Uterus (tissue), 4 donors: ENCODE results near the gene SPATA24. TPM values are rescaled to one million over a fixed set of nuclear protein-coding genes. Genes with fewer than 3 reads are reported as not detected.
"Not testable (repeated sequence)": the region's sequence is repeated elsewhere in the genome, so short reads cannot be mapped to it uniquely, and the experiment has no call there.

Experiments
- DNase-seq, 2 donors: peaks; one replicate each; pipeline ENCODE4 v3.0.0-alpha.2; 2019 to 2020
- H3K27ac ChIP-seq, 2 donors: fragments of 200-600 bp; sonication (generic); 1 replicate in 1 of 2; 2 replicates in 1 of 2; pipeline ENCODE4 v1.5.1; 2016 to 2018
- H3K27me3 ChIP-seq, 2 donors: fragments of 200-600 bp; sonication (generic); one replicate each; pipeline ENCODE4 v1.5.1; 2018 to 2019; ENCODE audit warnings: control low read depth in 1 of 2
- H3K36me3 ChIP-seq, 2 donors: fragments of 200-600 bp; sonication (generic); one replicate each; pipeline ENCODE4 v1.5.1; 2019; ENCODE audit warnings: control low read depth in 1 of 2
- H3K4me1 ChIP-seq, 2 donors: fragments of 200-600 bp; sonication (generic); one replicate each; pipeline ENCODE4 v1.5.1; 2018 to 2019; ENCODE audit warnings: control low read depth in 1 of 2
- H3K4me3 ChIP-seq, 2 donors: fragments of 200-600 bp; sonication (generic); 1 replicate in 1 of 2; 2 replicates in 1 of 2; pipeline ENCODE4 v1.5.1; 2018 to 2019; ENCODE audit warnings: mild to moderate bottlenecking in 1 of 2
- H3K9me3 ChIP-seq, 2 donors: fragments of 200-600 bp; sonication (generic); one replicate each; pipeline ENCODE4 v1.5.1; 2019; ENCODE audit warnings: control low read depth in 1 of 2
- POLR2A ChIP-seq, 2 donors: fragments of 450-650 bp; IDR thresholded peaks; one replicate each; pipeline ENCODE4 v1.6.1; 2016; ENCODE audit warnings: antibody characterized with exemption in 2 of 2, mild to moderate bottlenecking in 1 of 2, moderate library complexity in 1 of 2
- intact Hi-C: fragments of 100-400 bp; cut with DNase I; formaldehyde crosslinking; loops from one replicate; pipeline ENCODE4 v1.15.1; 2023; ENCODE audit warnings: low total_unique reads
- total RNA-seq, 4 donors: library from RNA; depleted of rRNA in 3 of 4; stranded (reverse); fragments of >200 nt in 3 of 4; gene quantifications; one replicate each; pipeline versions ENCODE4 v1.1.0 to v1.2.4, GENCODE V29; 2014 to 2023
- TF ChIP-seq, protein P1 (sequence below), 4 experiments: fragments of 200-600 bp in 2 of 4; fragments of 450-650 bp in 2 of 4; sonication (generic) in 2 of 4; IDR thresholded peaks; one replicate each; pipeline ENCODE4 v1.5.1; 2016 to 2019; ENCODE audit warnings: antibody characterized with exemption in 4 of 4, mild to moderate bottlenecking in 2 of 4, moderate library complexity in 1 of 4
- donor health status: DM: yes; HTN: yes; CAD: no.

Gene SPATA24
- total RNA-seq, 4 donors from 2014 or later: 2.4 to 3.4 TPM; not detected in 2

DNA sequence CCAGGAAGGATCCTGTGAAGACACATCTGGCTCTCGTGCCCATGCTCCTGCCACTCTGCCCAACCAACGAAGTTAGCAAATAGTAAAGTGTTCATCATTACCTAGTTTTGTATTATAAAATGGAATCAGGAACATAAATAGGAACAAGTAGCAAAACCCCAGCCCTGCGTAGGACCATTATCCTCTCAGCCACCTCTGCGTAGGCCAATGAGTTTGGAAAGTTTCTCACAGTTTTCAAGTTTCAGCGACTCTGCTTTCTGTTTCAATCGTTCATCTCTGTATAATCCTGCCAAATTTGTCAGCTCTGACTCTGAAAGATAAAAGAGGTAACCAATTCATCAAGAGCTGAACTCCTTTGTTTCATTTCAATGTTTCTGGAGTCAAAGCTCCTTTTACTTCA lies 10.1 kb upstream of the SPATA24 start:
- H3K4me3 ChIP-seq: no peak overlapping the region
- DNase-seq: no peak
- H3K36me3 ChIP-seq: no peaks in the 10 kb centered on the region
- intact Hi-C loops: no loop called here
- H3K27ac ChIP-seq: peak overlapping the region; percentile 31 to 57
- H3K4me1 ChIP-seq: peaks cover 7 to 8% of the 10 kb centered on the region in 2 donors
- H3K27me3 ChIP-seq: no peaks in the 10 kb centered on the region
- no peak for TF ChIP-seq POLR2A (IDR thresholded peaks at IDR 0.05)
- TF ChIP-seq, protein P1, sequence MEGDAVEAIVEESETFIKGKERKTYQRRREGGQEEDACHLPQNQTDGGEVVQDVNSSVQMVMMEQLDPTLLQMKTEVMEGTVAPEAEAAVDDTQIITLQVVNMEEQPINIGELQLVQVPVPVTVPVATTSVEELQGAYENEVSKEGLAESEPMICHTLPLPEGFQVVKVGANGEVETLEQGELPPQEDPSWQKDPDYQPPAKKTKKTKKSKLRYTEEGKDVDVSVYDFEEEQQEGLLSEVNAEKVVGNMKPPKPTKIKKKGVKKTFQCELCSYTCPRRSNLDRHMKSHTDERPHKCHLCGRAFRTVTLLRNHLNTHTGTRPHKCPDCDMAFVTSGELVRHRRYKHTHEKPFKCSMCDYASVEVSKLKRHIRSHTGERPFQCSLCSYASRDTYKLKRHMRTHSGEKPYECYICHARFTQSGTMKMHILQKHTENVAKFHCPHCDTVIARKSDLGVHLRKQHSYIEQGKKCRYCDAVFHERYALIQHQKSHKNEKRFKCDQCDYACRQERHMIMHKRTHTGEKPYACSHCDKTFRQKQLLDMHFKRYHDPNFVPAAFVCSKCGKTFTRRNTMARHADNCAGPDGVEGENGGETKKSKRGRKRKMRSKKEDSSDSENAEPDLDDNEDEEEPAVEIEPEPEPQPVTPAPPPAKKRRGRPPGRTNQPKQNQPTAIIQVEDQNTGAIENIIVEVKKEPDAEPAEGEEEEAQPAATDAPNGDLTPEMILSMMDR (IDR thresholded peaks at IDR 0.05): no peak
- H3K9me3 ChIP-seq: no peaks in the 10 kb centered on the region

DNA sequence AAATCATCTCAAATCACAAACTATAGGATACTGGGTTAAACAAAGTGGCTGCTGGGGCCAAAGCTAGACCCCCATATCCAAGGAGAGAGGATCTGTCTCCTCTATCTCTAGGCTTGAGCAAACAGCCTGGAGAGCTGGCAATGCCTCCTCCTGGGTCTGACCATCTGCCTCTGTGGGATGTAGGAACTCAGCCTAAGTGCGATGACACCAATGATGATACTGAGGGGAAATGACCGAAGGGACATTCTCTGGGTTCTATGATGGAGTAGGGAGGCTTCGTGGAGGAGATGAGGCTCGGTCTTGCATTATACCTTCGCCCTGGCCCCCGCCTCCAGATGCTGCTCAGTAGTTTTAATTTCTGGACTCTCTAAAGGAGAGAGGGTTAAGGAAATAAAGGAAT lies 9.3 kb upstream of the SPATA24 start:
- intact Hi-C loops: no loop called here
- no peak overlapping the region for H3K27ac ChIP-seq
- no peak overlapping the region for H3K4me3 ChIP-seq
- H3K9me3 ChIP-seq: no peaks in the 10 kb centered on the region
- TF ChIP-seq POLR2A (IDR thresholded peaks at IDR 0.05): no peak
- TF ChIP-seq, protein P1 (IDR thresholded peaks at IDR 0.05): no peak
- H3K36me3 ChIP-seq: no peaks in the 10 kb centered on the region
- peak in 1 of 2 donors; percentile 1 for DNase-seq
- no peaks in the 10 kb centered on the region for H3K27me3 ChIP-seq
- peaks cover 7 to 8% of the 10 kb centered on the region in 2 donors for H3K4me1 ChIP-seq

DNA sequence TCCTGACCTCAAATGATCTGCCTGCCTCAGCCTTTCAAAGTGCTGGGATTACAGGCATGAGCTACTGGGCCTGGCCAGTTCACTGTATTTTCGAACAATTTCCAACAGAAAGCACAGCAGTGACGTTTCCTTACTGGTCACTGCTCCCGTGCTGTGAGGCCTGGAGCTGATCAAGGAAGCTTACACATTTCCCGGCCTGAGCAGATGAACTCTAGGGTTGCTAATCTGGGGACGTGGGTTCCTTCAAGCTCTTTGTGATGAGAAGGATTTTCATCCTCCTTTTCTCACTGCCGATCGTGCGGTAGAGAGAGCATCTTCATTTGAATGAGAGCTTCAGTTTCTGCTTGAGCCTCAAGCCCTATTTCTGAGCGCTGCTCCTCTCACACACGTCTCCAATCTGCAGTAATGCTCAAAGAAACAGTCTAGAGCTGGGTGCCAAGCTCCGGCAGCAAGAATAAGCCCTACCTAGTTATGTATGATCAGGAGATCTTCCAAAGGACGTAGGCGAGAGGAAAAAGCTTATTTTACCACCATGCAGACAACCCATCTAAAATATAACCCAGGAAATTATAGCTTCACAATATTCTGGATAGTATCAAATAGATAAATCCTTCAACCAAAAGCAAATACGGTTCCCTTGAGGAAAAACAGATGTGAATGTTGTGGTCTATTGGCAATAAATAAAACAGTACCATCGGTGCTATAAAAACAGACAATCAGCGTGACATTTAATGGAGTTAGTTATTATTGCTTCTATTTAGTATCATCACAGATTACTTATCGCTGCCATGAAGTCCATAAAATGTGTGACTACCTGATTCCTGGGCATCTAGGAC lies 7.3 kb upstream of the SPATA24 start:
- peak; percentile 41 to 73 for DNase-seq
- H3K27ac ChIP-seq: peak overlapping the region; percentile 64 to 73
- H3K27me3 ChIP-seq: no peaks in the 10 kb centered on the region
- H3K4me3 ChIP-seq: no peak overlapping the region
- intact Hi-C loops: no loop called here
- H3K9me3 ChIP-seq: no peaks in the 10 kb centered on the region
- peaks cover under 1 to 8% of the 10 kb centered on the region in 2 donors for H3K4me1 ChIP-seq
- TF ChIP-seq POLR2A (IDR thresholded peaks at IDR 0.05): no peak
- TF ChIP-seq, protein P1 (IDR thresholded peaks at IDR 0.05): no peak
- H3K36me3 ChIP-seq: no peaks in the 10 kb centered on the region

DNA sequence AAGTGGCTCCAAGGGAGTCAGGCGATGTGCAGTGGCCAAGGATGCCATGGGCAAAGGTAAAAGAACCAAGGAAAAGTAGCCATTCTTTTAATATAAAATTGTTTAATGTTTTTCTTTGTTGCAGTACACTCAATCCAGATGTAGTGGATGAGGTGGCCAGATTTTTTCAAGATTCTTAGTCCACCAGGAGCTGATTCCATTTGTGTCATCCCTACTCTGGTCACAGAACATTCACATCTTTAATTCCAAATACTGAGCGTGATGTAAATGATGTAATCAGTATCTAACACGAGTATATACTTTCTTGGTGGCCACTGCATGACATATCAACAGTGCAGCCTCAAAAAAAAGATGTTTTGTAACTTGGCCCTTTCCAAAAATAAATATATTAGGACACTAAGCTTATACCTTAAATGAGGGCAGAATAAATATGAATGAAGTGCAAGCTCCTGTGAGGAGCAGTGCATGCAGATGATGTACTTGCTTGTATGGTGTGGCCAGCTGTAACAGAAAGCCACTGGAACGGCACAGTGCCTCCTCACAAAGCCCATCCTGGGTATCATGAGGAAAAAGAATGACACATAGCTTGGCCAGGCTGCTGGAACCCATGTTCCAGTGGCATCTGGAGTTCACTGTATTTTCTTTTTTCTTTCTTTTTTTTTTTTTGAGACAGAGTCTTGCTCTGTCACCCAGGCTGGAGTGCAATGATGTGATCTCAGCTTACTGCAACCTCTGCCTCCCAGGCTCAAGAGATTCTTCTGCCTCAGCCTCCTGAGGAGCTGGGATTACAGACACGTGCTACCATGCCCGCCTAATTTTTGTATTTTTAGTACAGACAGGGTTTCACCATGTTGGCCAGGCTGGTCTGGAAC lies 6.5 kb upstream of the SPATA24 start:
- intact Hi-C loops: no loop called here

DNA sequence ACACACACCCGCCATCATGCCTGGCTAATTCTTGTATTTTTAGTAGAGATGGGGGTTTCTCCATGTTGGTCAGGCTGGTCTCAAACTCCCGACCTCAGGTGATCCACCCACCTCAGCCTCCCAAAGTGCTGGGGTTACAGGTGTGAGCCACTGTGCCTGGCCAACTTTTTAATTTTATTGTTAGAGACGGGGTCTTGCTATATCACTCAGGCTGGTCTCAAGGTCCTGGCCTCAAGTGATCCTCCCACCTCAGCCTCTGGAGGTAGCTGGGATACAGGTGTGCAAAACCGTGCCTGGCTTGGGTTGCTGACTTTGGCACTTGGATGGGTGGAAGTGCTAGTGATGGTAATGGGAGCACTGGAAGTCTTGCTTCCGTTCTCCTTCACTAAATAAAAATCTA lies 5.2 kb upstream of the SPATA24 start:
- H3K4me1 ChIP-seq, intact Hi-C loops, H3K9me3 ChIP-seq, H3K27me3 ChIP-seq, H3K36me3 ChIP-seq, H3K4me3 ChIP-seq: not testable (repeated sequence)
- DNase-seq: peak in 1 of 2 donors; percentile 6
- peak overlapping the region in 1 of 2 donors; percentile 16 for H3K27ac ChIP-seq

More for the DNA sequence above, 6.5 kb upstream of the SPATA24 start:
- Histone ChIP-seq H3K27me3 (no peaks in the 10 kb centered on the region), H3K4me1 (peaks cover 0 to 8% of the 10 kb centered on the region in 2 donors), H3K27ac (peak overlapping the region; percentile 64 to 73), H3K9me3 (no peaks in the 10 kb centered on the region), H3K4me3 (no peak overlapping the region), H3K36me3 (no peaks in the 10 kb centered on the region)
- no peak for TF ChIP-seq POLR2A (IDR thresholded peaks at IDR 0.05)
- TF ChIP-seq, protein P1 (IDR thresholded peaks at IDR 0.05): no peak
- DNase-seq: peak in 1 of 2 donors; percentile 10
